Ectodermal cell (in vitro differentiated cells): ENCODE results near the gene CCDC136.

ENCODE experiments used
- H3K27ac ChIP-seq: 2 replicates; pipeline ENCODE4 v1.7.0; 2013; ENCODE audit warnings: mild to moderate bottlenecking, low read depth, low read length; ENCODE audit not compliant: insufficient read depth, poor library complexity, severe bottlenecking
- H3K27me3 ChIP-seq: 2 replicates; pipeline ENCODE4 v1.7.0; 2013; ENCODE audit warnings: mild to moderate bottlenecking, low read length; ENCODE audit not compliant: insufficient read depth, control insufficient read depth, poor library complexity, severe bottlenecking
- H3K36me3 ChIP-seq: one replicate; pipeline ENCODE4 v1.7.0; 2013; ENCODE audit warnings: low read length; ENCODE audit not compliant: control insufficient read depth, insufficient read depth
- H3K4me1 ChIP-seq: one replicate; pipeline ENCODE4 v1.7.0; 2013; ENCODE audit warnings: low read length; ENCODE audit not compliant: control insufficient read depth, insufficient read depth
- H3K4me3 ChIP-seq: 2 replicates; pipeline ENCODE4 v1.7.0; 2013; ENCODE audit warnings: low read depth, low read length, control low read depth; ENCODE audit not compliant: insufficient read depth
- H3K9me3 ChIP-seq: 2 replicates; pipeline ENCODE4 v1.7.0; 2013; ENCODE audit warnings: mild to moderate bottlenecking, low read length, moderate library complexity; ENCODE audit not compliant: control insufficient read depth
- WGBS, 2 experiments: methylation state at CpG; one replicate each; pipeline ENCODE4 v1.1.7; 2013; ENCODE audit warnings: missing lambda C conversion rate in 2 of 2; 5-methylcytosine and 5-hydroxymethylcytosine counted together

The CCDC136 gene

GRCh38 chr7:128845475-128845874 lies 53.7 kb downstream of the CCDC136 start:
- no peaks in the 10 kb centered on the region for H3K27me3 ChIP-seq
- H3K4me3 ChIP-seq: no peak overlapping the region
- H3K4me1 ChIP-seq: no peaks in the 10 kb centered on the region
- H3K9me3 ChIP-seq: no peaks in the 10 kb centered on the region
- no peak overlapping the region for H3K27ac ChIP-seq
- WGBS, 2 experiments: 91 to 93% methylated on average over 5 of the region's 5 CpGs
- H3K36me3 ChIP-seq: peaks cover 6% of the 10 kb centered on the region

- Histone ChIP-seq H3K36me3 (peaks cover 4% of the 10 kb centered on the region), H3K4me3 (no peak overlapping the region), H3K4me1 (no peaks in the 10 kb centered on the region), H3K9me3 (no peaks in the 10 kb centered on the region), H3K27me3 (no peaks in the 10 kb centered on the region), H3K27ac (no peak overlapping the region)
- 92% methylated on average over 19 of the region's 19 CpGs for WGBS, 2 experiments
These were observed 54.2 kb downstream of the CCDC136 start for GRCh38 chr7:128845987-128846386.

- Histone ChIP-seq H3K4me3 (no peak overlapping the region), H3K27me3 (no peaks in the 10 kb centered on the region), H3K4me1 (no peaks in the 10 kb centered on the region), H3K36me3 (no peaks in the 10 kb centered on the region), H3K27ac (no peak overlapping the region), H3K9me3 (no peaks in the 10 kb centered on the region)
- 93 to 96% methylated on average over 14 of the region's 14 CpGs for WGBS, 2 experiments
These were observed 55.1 kb downstream of the CCDC136 start for GRCh38 chr7:128846781-128847444.

GRCh38 chr7:128847721-128848211 lies 56.0 kb downstream of the CCDC136 start:
- Histone ChIP-seq H3K27ac (no peak overlapping the region), H3K4me1 (no peaks in the 10 kb centered on the region), H3K27me3 (no peaks in the 10 kb centered on the region), H3K9me3 (no peaks in the 10 kb centered on the region), H3K4me3 (no peak overlapping the region), H3K36me3 (peaks cover 8% of the 10 kb centered on the region)
- WGBS, 2 experiments: 93 to 98% methylated on average over 17 of the region's 17 CpGs

- WGBS, 2 experiments: 94 to 95% methylated on average over 31 of the region's 31 CpGs
- H3K27ac ChIP-seq: no peak overlapping the region
- H3K4me1 ChIP-seq: no peaks in the 10 kb centered on the region
- H3K27me3 ChIP-seq: no peaks in the 10 kb centered on the region
- H3K36me3 ChIP-seq: peaks cover 10% of the 10 kb centered on the region
- no peaks in the 10 kb centered on the region for H3K9me3 ChIP-seq
- H3K4me3 ChIP-seq: no peak overlapping the region
These were observed 56.8 kb downstream of the CCDC136 start for GRCh38 chr7:128848289-128849155.

- Histone ChIP-seq H3K4me3 (no peak overlapping the region), H3K27me3 (no peaks in the 10 kb centered on the region), H3K4me1 (no peaks in the 10 kb centered on the region), H3K27ac (no peak overlapping the region), H3K9me3 (no peaks in the 10 kb centered on the region), H3K36me3 (peaks cover 13% of the 10 kb centered on the region)
- 96 to 97% methylated on average over 16 of the region's 16 CpGs for WGBS, 2 experiments
These were observed 57.4 kb downstream of the CCDC136 start for GRCh38 chr7:128849156-128849515.

GRCh38 chr7:128849804-128850490 lies 58.2 kb downstream of the CCDC136 start:
- Histone ChIP-seq H3K27me3 (no peaks in the 10 kb centered on the region), H3K4me3 (no peak overlapping the region), H3K9me3 (no peaks in the 10 kb centered on the region), H3K36me3 (peaks cover 18% of the 10 kb centered on the region), H3K4me1 (no peaks in the 10 kb centered on the region), H3K27ac (no peak overlapping the region)
- WGBS, 2 experiments: 92 to 97% methylated on average over 18 of the region's 18 CpGs

- Histone ChIP-seq H3K36me3 (peaks cover 18% of the 10 kb centered on the region), H3K9me3 (no peaks in the 10 kb centered on the region), H3K27me3 (no peaks in the 10 kb centered on the region), H3K4me3 (no peak overlapping the region), H3K4me1 (no peaks in the 10 kb centered on the region), H3K27ac (no peak overlapping the region)
- WGBS, 2 experiments: 96% methylated on average over 28 of the region's 28 CpGs
These were observed 60.9 kb downstream of the CCDC136 start for GRCh38 chr7:128852537-128853254.

- peaks cover 18% of the 10 kb centered on the region for H3K36me3 ChIP-seq
- H3K9me3 ChIP-seq: no peaks in the 10 kb centered on the region
These were observed 62.0 kb downstream of the CCDC136 start for GRCh38 chr7:128853799-128854198.

More at GRCh38 chr7:128853799-128854198, 62.0 kb downstream of the CCDC136 start:
- H3K4me1 ChIP-seq: no peaks in the 10 kb centered on the region
- whole genome bisulfite sequencing, 2 experiments: 95 to 97% methylated on average over 23 of the region's 23 CpGs
- no peak overlapping the region for H3K27ac ChIP-seq
- no peak overlapping the region for H3K4me3 ChIP-seq
- no peaks in the 10 kb centered on the region for H3K27me3 ChIP-seq
